Measurements from ENCODE around the gene LIPK. TPM values are rescaled to one million over a fixed set of nuclear protein-coding genes. Genes with fewer than 3 reads are reported as not detected.

The LIPK gene
- polyA plus RNA-seq, 1 of the 3 experiments (the other 2 are of a cell fraction) = not detected

DNA sequence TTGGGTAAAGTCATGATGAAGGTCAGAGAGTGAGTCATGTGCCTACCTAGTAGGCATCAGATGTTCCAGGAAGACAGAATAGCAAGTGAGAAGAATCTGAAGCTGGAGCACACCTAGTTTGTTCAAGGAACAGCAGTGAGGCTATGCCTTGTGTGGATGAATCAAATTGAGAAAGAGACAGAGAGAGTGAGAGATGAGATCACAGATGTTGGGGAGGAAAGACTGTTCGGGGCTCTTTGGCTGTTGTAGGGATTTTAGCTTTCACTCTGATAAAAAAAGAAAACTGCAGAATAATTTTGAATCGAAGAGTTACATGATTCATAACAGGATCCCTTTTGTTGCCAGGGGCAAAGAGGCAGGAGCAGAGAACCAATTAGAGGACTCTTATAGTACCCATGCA, 35.6 kb upstream of the LIPK start:
- 58% methylated on average over 2 of the region's 2 CpGs for WGBS (ENCODE audit: low lambda C conversion rate)
- CTCF ChIA-PET = interaction anchor here (1.4 kb wide), 1 partner anchor 17 kb away, joined by 3 read pairs; no protein-coding TSS in a partner anchor
- H3F3A ChIP-seq (replicated peaks; ENCODE audit: insufficient read depth) = no peaks in the 10 kb centered on the region
- no peaks in the 10 kb centered on the region for H3K9me2 ChIP-seq
- H3K79me2 ChIP-seq (ENCODE audit: insufficient read depth) = no peaks in the 10 kb centered on the region
- no peak overlapping the region for H3K27ac ChIP-seq (ENCODE audit: low read depth in 2 of 2, low read length in 1 of 2)
- H3K4me3 ChIP-seq (ENCODE audit: low read depth in 2 of 2, low read length in 1 of 2) = no peak overlapping the region
- H3K4me2 ChIP-seq = no peak overlapping the region
- no peak overlapping the region for H2AFZ ChIP-seq (ENCODE audit: low read depth)
- H3K9me3 ChIP-seq = no peaks in the 10 kb centered on the region
- H3K4me1 ChIP-seq (ENCODE audit: control insufficient read depth in 1 of 2, insufficient read depth in 2 of 2, low read depth in 1 of 2, low read length in 1 of 2) = no peaks in the 10 kb centered on the region
- no peak overlapping the region for H3K9ac ChIP-seq
- no peaks in the 10 kb centered on the region for H3K27me3 ChIP-seq (ENCODE audit: insufficient read depth)
- TF ChIP-seq FOSL2 (IDR thresholded peaks at IDR 0.05; ENCODE audit: borderline replicate concordance, low read depth) = no peak
- TF ChIP-seq TCF12 (IDR thresholded peaks at IDR 0.05) = no peak
- no peak for TF ChIP-seq CHD2 (IDR thresholded peaks at IDR 0.05; ENCODE audit: low read length, partially characterized antibody)
- TF ChIP-seq SMC3 (IDR thresholded peaks at IDR 0.05; ENCODE audit: low read depth, low read length) = no peak
- POLR2A ChIA-PET = no interaction called here
- H3K36me3 ChIP-seq (replicated peaks in 1 of 2; ENCODE audit: control insufficient read depth in 1 of 2, insufficient read depth in 2 of 2, low read length in 1 of 2) = no peaks in the 10 kb centered on the region
- no peak for DNase-seq
- no peaks in the 10 kb centered on the region for H4K20me1 ChIP-seq (ENCODE audit: insufficient read depth)

DNA sequence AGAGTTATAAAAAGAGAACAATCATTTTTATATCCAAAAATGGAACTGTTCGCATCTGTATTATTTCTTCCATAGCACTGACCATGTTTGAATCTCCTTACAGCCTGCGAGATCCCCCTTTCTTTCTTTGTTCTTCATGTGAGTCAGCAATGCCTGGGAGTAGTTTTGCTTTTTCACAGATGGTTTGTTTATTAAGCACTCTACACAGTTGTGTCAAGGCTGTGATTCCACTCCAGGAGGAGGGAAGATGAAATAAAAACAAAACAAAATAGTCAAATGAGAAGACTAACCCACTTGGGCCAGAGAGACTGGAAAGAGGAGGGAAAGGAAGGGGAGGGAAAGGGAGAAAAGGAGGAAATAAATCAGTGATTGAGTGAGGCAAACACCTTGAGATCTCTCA, 34.0 kb upstream of the LIPK start:
- Histone ChIP-seq H2AFZ (ENCODE audit: low read depth) (peak overlapping the region; percentile 22; the same call in 1 of the 2 replicates), H3K36me3 (replicated peaks in 1 of 2; ENCODE audit: control insufficient read depth in 1 of 2, insufficient read depth in 2 of 2, low read length in 1 of 2) (no peaks in the 10 kb centered on the region)

More for the DNA sequence above, 34.0 kb upstream of the LIPK start:
- POLR2A ChIA-PET = no interaction called here
- Histone ChIP-seq H3K9ac (no peak overlapping the region), H3F3A (replicated peaks; ENCODE audit: insufficient read depth) (no peaks in the 10 kb centered on the region), H3K79me2 (ENCODE audit: insufficient read depth) (no peaks in the 10 kb centered on the region), H3K4me2 (no peak overlapping the region), H3K27ac (ENCODE audit: low read depth in 2 of 2, low read length in 1 of 2) (no peak overlapping the region), H3K4me3 (ENCODE audit: low read depth in 2 of 2, low read length in 1 of 2) (no peak overlapping the region), H3K27me3 (ENCODE audit: insufficient read depth) (no peaks in the 10 kb centered on the region), H3K9me2 (no peaks in the 10 kb centered on the region), H3K4me1 (ENCODE audit: control insufficient read depth in 1 of 2, insufficient read depth in 2 of 2, low read depth in 1 of 2, low read length in 1 of 2) (no peaks in the 10 kb centered on the region), H4K20me1 (ENCODE audit: insufficient read depth) (no peaks in the 10 kb centered on the region), H3K9me3 (no peaks in the 10 kb centered on the region)
- WGBS (ENCODE audit: low lambda C conversion rate) = 86% methylated on average over 2 of the region's 2 CpGs
- DNase-seq = no peak
- CTCF ChIA-PET = interaction anchor here (0.7 to 1.2 kb wide), 2 partner anchors 9 to 15 kb away, joined by 3 read pairs; no protein-coding TSS in a partner anchor
- no peak for TF ChIP-seq SMC3 (IDR thresholded peaks at IDR 0.05; ENCODE audit: low read depth, low read length)
- no peak for TF ChIP-seq SIN3A (IDR thresholded peaks at IDR 0.05; ENCODE audit: borderline replicate concordance, low read depth, low read length)
- TF ChIP-seq, protein P1, sequence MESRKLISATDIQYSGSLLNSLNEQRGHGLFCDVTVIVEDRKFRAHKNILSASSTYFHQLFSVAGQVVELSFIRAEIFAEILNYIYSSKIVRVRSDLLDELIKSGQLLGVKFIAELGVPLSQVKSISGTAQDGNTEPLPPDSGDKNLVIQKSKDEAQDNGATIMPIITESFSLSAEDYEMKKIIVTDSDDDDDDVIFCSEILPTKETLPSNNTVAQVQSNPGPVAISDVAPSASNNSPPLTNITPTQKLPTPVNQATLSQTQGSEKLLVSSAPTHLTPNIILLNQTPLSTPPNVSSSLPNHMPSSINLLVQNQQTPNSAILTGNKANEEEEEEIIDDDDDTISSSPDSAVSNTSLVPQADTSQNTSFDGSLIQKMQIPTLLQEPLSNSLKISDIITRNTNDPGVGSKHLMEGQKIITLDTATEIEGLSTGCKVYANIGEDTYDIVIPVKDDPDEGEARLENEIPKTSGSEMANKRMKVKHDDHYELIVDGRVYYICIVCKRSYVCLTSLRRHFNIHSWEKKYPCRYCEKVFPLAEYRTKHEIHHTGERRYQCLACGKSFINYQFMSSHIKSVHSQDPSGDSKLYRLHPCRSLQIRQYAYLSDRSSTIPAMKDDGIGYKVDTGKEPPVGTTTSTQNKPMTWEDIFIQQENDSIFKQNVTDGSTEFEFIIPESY (IDR thresholded peaks at IDR 0.05; ENCODE audit: borderline replicate concordance, low read depth) = no peak
- TF ChIP-seq POLR2AphosphoS5 (IDR thresholded peaks at IDR 0.05; ENCODE audit: low read depth, low read length) = no peak
- TF ChIP-seq, protein P2, sequence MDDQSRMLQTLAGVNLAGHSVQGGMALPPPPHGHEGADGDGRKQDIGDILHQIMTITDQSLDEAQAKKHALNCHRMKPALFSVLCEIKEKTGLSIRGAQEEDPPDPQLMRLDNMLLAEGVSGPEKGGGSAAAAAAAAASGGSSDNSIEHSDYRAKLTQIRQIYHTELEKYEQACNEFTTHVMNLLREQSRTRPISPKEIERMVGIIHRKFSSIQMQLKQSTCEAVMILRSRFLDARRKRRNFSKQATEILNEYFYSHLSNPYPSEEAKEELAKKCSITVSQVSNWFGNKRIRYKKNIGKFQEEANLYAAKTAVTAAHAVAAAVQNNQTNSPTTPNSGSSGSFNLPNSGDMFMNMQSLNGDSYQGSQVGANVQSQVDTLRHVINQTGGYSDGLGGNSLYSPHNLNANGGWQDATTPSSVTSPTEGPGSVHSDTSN (IDR thresholded peaks at IDR 0.05) = no peak
- TF ChIP-seq, protein P3, sequence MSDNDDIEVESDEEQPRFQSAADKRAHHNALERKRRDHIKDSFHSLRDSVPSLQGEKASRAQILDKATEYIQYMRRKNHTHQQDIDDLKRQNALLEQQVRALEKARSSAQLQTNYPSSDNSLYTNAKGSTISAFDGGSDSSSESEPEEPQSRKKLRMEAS (IDR thresholded peaks at IDR 0.05; ENCODE audit: low read depth) = no peak
- no peak for TF ChIP-seq IRF3 (IDR thresholded peaks at IDR 0.05; ENCODE audit: low read depth, low read length)
- no peak for TF ChIP-seq GATA2 (CRISPR knock-in tag; IDR thresholded peaks at IDR 0.05)
- TF ChIP-seq CHD2 (IDR thresholded peaks at IDR 0.05; ENCODE audit: low read length, partially characterized antibody) = no peak
- TF ChIP-seq RAD21 (IDR thresholded peaks at IDR 0.05; ENCODE audit: low read length) = no peak
- TF ChIP-seq TAF1 (IDR thresholded peaks at IDR 0.05; ENCODE audit: borderline replicate concordance, low read depth, low read length) = no peak
- TF ChIP-seq RXRA (IDR thresholded peaks at IDR 0.05; ENCODE audit: borderline replicate concordance, low read depth) = no peak
- no peak for TF ChIP-seq MXI1 (IDR thresholded peaks at IDR 0.05; ENCODE audit: low read depth, low read length)
- TF ChIP-seq MEF2A (IDR thresholded peaks at IDR 0.05; ENCODE audit: borderline replicate concordance, low read depth) = no peak
- TF ChIP-seq, protein P4, sequence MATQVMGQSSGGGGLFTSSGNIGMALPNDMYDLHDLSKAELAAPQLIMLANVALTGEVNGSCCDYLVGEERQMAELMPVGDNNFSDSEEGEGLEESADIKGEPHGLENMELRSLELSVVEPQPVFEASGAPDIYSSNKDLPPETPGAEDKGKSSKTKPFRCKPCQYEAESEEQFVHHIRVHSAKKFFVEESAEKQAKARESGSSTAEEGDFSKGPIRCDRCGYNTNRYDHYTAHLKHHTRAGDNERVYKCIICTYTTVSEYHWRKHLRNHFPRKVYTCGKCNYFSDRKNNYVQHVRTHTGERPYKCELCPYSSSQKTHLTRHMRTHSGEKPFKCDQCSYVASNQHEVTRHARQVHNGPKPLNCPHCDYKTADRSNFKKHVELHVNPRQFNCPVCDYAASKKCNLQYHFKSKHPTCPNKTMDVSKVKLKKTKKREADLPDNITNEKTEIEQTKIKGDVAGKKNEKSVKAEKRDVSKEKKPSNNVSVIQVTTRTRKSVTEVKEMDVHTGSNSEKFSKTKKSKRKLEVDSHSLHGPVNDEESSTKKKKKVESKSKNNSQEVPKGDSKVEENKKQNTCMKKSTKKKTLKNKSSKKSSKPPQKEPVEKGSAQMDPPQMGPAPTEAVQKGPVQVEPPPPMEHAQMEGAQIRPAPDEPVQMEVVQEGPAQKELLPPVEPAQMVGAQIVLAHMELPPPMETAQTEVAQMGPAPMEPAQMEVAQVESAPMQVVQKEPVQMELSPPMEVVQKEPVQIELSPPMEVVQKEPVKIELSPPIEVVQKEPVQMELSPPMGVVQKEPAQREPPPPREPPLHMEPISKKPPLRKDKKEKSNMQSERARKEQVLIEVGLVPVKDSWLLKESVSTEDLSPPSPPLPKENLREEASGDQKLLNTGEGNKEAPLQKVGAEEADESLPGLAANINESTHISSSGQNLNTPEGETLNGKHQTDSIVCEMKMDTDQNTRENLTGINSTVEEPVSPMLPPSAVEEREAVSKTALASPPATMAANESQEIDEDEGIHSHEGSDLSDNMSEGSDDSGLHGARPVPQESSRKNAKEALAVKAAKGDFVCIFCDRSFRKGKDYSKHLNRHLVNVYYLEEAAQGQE (IDR thresholded peaks at IDR 0.05; ENCODE audit: low read depth, low read length) = no peak
- no peak for TF ChIP-seq YY1 (IDR thresholded peaks at IDR 0.05; ENCODE audit: low read depth)
